Stimulated activated CD8-positive, alpha-beta memory T cell treated with anti-CD3 and anti-CD28 coated beads, Interleukin-15, amount 100 ng/mL, for 1 hour (primary cell): Measurements from ENCODE around the gene PUDP.
"Not testable (repeated sequence)": the region's sequence is repeated elsewhere in the genome, so short reads cannot be mapped to it uniquely, and the experiment has no call there.

Source experiments
- DNase-seq: peaks from one replicate; pipeline ENCODE4 v3.0.0-alpha.2; 2020; ENCODE audit warnings: low read depth

Gene PUDP

DNA sequence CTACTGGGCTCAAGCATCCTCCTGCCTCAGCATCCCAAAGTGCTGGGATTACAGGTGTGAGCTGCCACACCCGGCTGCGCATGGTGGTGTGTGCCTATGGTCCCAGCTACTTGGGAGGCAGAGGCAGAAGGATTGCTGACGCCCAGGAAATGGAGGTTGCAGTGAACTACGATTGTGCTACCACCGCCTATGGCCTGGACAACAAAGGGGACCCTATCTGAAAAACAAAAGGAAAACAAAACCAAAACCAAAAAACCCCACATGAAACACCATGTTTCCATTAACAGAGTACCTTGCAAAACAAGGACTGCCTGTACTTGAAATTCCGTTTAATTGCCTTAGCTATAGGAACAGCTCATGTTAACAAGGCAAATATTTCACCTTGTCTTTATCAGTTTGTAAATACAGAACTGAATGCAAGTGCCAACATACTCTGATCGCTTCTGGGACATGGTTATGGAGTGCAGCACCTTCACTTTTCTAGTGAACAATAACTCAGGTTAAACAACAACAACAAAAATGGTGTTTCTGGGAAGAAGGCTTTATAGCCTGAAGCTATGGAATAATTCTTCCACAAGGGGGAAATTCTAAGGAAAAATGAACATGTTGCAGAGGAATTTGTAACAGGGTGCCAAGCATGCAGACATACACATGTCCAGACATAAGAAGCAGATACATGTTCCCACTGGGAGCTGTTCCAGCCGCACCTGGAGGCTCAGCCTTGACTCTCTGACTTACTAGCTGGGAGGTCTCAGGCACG lies 73.6 kb downstream of the PUDP start:
- DNase-seq = no peak

DNA sequence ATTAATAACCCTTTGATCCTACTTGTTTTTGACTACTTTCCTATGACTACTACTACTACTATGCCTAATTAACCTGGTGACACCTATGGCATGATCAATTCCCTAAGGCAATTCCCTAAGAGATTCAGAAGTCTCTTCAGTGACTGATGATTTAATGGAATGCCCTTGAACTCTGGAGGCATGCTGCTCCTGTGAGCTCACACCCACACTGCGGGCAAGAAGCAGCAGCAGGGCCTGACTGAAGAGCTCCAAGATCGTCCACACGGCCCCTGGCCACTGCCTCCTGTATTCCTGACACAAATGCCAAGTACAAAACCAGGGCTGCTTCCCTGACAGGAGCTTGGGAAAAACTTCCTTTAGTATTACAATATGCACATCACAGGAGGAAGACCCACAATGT lies 74.6 kb downstream of the PUDP start:
- no peak for DNase-seq

DNA sequence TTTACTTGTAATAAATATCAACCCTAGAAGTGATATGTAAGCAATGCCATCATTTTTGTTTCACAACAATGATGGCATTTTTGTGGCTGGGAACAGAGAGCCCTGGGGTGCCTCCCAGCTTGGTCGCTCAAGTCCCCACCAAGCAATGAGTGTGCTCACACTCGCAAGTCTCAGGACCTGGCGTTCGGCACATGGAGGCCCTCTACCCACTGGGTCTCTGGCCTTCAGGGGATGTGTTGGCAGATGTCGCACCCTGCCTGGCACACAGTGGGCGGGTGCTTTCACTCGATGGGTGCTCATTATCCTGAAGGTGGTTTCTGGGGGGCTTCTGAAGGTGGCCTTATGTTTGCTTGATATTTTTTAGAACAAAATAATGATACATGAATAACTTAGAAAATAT lies 75.1 kb downstream of the PUDP start:
- no peak for DNase-seq

DNA sequence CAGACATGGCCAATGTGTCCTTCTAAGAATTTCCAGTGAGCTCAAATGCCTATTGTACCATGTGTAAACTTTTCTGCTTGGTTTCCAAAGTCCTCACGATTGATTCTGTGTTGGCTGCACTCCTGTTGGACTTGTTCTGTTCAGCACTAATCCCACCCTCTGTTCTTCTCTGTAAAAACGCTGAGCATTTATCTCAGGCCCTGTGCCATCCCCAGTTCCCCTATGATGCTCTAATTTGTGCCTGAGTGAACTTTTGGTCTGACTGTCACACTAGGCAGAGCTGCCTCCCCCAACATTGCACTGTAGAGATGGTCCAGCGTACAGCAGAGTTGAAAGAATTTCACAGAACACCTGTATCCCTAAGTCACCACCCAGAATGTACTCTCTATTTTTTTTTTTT lies 76.6 kb downstream of the PUDP start:
- DNase-seq = no peak

DNA sequence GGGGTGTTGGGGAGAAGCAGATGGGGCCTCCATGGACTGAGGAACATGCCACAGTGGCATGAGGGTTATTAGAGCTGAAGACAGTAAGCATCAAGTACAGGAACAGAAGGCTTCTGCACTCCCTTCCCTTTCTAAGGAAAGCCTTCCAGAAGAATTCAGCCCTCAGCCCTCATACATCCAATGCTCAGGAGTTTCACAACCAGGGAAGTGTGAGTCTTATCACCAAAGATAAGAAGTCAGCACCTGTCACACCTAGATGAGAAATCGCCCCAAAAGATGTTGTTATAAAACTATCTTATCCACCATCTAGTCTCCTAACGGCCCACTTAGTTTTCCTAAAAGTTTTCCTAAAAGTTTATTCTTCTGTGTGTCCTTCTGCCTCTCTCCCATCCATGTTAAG lies 78.4 kb downstream of the PUDP start:
- no peak for DNase-seq

DNA sequence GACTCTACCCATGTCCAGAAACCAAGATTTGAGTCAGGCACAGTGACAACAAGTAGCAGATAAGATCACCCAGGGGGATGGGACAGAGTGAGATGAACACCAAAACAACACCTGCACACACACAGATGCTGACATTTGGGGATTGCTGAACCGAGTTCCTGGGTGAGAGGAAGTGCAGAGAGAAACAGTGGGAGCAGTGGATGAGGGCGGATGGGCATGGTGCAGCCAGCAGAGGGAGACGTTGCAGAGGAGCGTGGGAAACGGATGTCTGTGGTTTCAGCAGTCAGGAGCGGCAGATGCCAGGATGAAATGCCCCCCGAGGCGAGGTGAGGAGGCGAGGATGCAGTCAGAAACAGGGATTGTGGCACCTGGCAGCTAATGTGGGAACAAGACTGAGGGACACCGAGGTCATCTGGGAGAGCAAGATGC lies 79.0 kb downstream of the PUDP start:
- DNase-seq = no peak

DNA sequence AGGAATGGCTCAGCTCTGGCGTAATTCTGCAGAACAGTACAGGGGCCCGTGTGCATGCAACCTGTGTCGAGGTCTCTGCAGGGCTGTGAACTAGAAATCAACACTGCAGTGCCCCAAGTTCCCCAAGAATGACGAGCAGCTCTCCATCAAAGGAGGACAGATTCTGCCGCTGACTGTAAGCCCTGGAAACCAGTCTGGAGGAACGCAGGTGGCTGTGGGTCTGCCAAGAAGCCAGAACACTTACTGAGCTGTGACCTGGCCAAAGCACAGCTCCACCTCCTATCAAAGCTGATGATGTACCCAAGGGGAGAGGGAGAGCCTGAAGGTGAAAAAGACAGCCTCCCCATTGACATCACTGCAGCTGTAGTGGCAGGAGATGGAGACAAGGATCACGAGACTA lies 80.7 kb downstream of the PUDP start:
- DNase-seq = no peak

DNA sequence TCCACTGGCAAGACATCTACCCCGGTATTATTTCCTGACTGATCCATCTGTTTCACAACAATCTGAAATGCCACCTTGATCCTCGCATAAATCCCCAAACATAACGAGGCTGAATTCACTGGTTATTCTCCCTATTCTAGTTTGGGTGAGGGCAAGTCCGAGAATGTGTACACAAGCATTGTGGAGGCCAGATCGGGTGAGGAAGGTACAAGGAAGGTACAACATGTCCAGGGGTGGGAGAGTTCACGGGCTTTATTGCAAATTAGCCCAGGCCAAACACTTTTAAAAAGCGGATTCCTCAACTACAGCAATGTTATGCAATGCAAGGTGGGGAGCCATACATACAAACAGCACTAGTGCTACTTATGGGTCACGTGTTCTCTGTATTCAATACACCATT lies 82.5 kb downstream of the PUDP start:
- no peak for DNase-seq

DNA sequence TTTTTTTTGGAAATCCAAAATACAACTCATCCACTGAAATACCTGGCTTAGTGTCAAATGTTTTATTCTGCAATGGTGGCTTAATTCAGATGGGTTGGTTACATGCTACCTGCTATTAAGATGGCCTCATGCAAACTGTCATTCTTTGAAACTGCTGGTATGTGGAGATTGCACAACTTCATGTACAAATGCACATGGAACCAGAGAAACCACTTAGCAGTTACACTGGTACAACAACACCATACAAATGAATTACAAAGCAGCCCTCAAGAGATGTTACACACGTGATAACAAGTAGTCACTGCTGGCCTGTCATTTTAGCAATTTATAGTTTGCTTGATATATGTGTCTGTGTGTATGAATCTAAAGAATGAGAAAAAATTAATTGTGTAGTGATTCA lies 85.0 kb downstream of the PUDP start:
- DNase-seq = no peak

DNA sequence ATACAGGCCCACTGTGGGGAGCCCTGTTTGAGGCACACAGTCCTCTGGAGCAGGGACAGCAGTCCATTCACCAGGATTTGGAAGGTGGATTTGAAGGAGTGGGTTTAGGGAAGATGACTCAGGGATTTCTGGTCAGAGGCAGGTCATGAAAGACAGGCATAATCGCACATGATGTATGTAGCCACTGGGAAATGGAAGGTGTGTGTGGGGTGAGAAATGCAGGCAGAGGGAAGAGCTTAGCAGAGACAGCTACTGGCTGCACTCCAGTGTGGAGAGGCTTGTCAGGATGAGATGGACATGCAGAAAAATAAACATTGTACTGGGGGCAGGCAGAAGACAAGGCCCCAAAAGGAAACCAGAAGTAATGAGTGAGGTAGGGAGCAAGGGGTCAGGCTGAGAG lies 85.7 kb downstream of the PUDP start:
- no peak for DNase-seq

DNA sequence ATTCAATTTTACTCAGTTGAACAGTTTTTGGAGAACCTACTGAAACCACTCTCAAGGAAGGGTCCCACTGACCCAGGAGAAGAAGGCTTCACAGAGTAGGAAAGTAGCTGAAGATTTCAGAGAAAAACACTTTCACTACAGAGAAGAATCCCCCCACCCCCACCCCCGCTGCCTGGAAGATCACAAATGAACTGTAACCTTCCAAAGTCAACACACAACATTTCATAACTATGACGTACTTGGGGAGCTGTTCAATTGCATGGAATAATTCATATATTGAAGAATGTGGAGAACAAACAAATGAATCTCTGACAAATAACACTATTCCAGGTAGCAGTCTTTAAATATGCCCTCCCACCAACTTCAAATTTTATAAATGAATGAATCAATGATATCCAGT lies 86.5 kb downstream of the PUDP start:
- DNase-seq = no peak

DNA sequence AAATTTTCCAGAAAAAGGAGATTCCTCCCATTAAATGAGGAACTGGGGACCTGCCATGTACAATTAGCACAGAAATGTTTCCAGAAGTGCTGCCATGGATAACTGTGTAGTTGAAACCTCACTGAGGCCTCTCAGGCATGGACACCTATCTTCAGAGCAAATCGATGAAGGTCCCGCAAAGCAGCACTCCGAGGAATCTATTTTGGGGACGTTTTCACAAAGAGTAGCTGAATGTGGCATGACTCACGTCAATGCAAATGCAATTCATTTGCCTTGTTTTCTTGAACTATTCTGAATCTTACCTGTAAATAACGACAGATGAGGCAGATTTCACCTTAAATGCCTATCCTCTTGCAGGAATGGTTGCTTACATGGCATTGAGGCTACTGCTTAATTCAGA lies 87.5 kb downstream of the PUDP start:
- DNase-seq = no peak

DNA sequence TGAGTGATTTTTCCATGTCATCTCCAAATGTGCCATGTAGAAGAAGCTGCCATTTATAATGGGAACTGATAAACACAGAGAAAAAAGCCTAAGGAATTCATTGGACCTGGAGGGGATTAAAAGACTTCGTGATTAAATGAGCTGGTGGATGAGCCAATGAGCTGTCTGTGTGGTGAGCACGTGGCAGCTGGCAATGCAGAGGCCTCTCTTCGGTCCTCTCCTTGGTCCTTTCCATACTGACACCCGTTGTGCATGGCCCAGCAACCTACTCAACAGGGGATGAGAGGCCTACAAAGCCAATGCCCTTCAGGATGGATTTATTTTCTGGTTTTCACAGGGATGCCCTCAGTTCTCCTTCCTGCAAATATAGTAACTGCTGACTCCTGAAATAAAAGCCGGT lies 88.1 kb downstream of the PUDP start:
- no peak for DNase-seq

DNA sequence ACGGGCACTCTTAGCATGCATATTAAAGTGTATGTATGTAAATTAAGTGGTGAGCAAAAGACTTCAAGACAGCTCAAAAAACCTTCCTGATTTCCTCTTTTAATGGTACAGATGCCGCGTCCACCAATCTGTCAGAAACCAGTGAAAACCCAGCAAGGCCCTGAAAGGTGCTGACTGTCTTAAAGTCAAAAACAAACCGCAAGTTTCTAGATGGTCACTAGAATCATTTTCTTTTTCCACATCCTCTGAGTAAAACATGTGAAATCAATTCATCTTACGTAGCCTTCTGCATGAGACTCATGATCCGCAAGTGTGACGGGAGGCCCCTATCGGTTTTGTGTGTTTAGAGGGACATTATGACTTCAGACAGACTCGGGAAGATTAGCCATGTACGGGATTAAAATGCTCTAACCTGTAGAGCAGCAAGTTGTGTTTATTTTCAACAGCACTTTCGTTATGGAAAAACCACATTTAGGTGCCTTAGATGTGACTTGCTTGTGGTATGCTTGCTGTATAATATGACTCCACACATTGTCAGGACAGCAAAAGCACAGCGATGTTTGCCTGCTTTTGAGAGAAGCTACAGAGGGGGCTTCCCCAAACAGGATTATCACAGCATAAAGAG lies 88.6 kb downstream of the PUDP start:
- DNase-seq = no peak

DNA sequence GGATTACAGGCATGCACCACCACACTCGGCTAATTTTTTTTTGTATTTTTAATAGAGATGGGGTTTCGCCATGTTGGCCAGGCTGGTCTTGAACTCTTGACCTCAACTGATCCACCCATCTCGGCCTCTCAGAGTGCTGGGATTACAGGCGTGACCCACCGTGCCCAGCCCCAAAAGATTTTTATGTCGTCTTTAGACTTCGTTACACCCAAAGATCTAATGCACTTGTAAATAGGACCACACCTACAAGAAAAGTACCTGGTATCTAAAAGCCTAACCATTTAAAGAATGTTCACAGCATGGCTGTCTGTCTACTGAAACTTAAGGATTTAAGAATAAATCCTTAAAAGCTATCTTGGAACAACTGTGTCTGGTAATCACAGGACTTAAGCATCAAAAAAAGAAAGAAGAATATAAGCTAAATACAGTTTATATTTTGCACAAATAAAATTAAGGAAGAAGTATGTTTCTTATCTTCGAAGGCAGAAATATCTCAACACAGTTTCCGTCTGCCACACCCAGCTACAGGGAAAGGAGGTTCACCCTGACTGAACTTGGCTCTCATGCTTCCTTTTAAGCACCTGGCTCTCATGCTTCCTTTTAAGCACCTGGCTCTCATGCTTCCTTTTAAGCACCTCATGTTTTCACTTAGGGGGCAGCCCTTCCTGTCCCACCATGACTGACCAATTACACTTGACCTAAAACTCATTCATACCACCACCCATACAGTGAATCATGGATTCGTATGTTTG lies 92.4 kb downstream of the PUDP start:
- DNase-seq = no peak

DNA sequence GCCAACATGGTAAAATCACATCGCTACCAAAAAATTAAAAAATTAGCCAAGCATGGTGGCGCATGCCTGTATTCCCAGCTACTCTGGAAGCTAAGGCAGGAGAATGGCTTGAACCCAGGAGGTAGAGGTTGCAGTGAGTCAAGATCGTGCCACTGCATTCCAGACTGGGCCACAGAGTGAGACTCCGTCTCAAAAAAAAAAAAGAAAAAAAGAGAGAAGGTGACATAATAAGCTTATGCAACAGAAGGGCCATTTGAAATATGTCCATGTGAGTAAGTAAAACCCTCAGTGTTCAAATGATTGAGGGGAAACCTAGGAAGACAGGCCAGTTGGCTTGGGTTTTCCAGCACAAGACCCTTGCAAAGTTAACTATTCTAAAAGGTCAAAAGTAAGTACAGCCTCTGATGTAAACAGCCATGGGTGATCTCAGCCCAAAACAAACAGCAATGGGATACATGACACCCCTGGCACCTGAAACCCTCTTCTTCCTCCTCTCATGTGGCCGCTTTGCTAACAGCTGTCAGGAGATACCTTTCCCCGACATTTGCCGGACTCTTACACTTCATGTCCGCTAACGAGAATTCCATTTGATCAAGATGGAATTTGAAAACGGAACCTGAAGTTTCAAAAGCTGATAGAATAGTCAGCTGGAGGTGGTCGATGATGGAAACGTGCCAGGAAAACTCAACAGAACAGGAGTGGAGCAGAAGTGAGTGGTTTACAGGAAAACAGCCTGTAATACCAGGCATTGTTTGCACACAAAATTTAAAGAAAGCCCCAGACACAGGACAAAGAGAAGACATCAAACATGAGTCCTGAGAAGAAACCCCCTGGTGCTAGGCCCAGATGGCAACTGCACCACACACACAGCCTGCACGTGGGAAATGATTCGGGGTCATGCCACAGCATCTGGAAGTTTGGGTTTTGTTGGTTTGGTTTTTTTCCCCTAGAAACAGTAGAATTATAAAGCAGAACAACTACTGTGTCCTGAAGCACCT lies 93.4 kb downstream of the PUDP start:
- no peak for DNase-seq

DNA sequence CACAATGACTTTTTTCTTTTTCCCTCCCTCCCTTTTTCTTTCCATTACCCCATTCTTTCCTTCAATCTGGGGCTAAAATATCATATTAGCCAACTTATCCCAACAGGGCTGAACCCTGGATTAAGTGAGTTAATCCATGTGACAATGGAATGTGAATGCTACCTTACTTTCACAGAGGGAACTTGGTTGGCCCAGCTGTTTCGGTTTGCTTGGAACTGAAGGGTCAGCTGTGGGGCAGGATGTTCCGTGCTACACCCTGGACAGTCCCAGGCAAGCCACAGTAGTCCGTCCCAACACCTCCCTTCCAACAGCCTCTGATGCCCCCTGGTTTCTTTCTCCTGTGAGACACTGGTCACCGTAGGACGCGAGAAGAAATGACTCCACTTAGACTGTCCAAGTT lies 95.4 kb downstream of the PUDP start:
- DNase-seq = no peak

DNA sequence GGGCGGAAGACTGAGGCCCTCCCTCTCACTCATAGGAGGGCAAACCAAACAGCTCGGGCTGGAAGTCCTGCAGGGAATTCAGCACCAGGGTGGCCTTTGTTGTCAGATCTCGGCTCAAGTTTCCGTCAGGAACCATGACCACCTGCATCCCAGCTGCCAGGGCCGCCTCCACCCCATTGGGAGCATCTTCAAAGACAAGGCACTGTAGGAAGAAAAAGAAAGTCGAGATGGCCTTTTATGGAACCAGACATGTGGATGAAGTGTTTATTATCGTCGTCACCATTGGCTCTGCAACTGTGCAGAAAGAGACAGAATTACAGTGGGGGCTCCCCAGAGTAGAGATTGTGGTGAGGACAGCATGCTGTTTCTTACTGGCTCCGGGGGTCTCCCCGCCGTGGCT lies 97.7 kb downstream of the PUDP start:
- no peak for DNase-seq

DNA sequence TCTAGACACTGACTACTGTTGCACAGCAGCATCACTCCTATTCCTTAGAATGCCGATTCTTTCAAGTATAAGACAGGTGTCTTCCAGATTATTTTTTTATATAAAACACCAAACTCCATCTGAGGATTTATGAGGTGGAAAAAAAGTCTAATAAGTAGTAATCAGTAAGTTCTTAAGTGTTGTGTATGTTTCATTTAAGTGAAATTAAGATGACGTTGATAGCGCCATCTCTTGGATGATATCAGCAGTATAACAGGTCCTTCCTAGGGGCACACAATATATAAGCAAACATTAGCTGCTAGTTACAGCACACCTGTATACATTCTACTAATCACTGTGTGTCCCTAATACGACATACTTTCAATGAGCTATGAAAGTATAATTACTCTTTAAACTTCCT lies 100.0 kb downstream of the PUDP start:
- DNase-seq = no peak

DNA sequence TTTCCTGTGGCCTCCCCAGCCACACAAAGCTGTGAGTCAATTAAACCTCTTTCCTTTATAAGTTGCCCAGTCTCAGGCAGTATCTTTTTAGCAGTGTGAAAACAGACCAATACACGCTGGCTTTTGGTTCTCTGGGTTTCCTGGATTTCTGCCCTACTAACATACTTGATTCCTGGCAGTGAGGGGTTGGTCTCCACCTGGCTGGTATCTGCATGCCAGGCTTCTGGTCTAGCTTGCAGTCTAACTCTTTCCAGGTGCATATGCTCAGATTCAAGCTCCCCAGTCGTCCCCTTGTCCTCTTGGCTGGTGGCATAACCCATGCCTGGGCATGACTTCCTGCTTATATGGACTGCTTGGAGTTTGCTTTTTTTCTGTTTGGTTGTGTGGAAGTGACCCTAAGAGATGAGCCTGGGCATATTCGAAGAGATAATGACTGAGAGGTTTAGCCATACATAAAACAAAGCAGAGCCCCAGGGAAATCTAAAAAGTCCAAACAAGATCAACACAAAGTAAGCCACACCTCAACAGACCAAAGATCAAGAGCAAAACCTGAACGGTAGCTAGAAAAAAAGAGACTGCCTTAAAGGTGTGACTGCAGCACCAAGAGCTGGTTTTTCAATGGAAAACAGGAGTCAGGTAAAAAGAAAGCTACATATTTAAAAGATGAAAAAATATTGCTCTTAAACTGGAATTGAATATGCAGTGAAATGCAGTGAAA lies 102.6 kb downstream of the PUDP start:
- no peak for DNase-seq

DNA sequence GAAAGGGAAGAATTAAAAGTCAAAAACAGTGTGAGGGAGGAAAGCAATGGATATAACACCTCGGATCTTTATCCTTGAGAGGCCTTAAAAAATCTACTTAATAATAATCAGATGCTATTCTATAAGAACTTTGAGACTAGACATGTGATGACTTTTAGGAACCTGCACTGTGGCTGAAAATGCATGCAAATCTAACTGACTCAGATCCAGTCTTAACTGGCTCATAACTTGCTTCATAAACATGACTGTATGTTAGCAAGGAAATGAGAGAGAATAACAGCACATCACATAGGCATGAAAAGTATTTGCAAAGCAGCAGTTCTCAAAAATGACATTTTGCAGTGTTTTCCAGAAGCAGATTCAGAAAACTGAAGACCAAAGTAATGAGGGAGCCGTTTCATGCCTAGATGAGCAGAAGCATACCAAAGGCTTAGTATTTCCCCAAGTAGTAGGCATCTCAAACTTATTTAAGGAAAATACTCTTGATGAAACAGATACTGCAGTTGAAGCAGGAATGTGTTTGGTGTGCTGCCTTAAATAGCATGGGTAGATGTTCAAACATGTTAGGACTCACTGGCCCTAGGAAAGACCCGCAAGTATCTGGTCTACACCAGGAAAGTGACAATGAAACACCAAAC lies 104.0 kb downstream of the PUDP start:
- DNase-seq = not testable (repeated sequence)
